ENCODE results near the gene POTEI.
"Not testable (repeated sequence)": the region's sequence is repeated elsewhere in the genome, so short reads cannot be mapped to it uniquely, and the experiment has no call there.

- not testable (repeated sequence) for TF ChIP-seq CTCF (IDR thresholded peaks at IDR 0.05); POLR2AphosphoS5 (IDR thresholded peaks at IDR 0.05; ENCODE audit: insufficient read depth in 1 of 2, low read depth in 1 of 2); POLR2A (IDR thresholded peaks at IDR 0.05)
Measured at GRCh38 chr2:130548418-130548817, 39.3 kb upstream of the POTEI start.

All from vagina (tissue), 2 donors.